PFSK-1 (cell line): ENCODE data around the gene SFTPB.

Experiments used
- POLR2AphosphoS5 ChIP-seq: IDR thresholded peaks from 2 replicates; pipeline ENCODE4 v1.6.1; 2012; ENCODE audit warnings: low read depth, mild to moderate bottlenecking, control low read depth, low read length, moderate library complexity
- TAF1 ChIP-seq: IDR thresholded peaks from 2 replicates; pipeline ENCODE4 v1.6.1; 2012; ENCODE audit warnings: low read length, control low read depth, borderline replicate concordance; ENCODE audit not compliant: insufficient read depth

- no peak for TF ChIP-seq POLR2AphosphoS5
- no peak for TF ChIP-seq TAF1
These were observed 8.0 kb upstream of the SFTPB start for GRCh38 chr2:85675866-85676548.
